Measurements from ENCODE around the gene KHDC3L. TPM values are rescaled to one million over a fixed set of nuclear protein-coding genes. Genes with fewer than 3 reads are reported as not detected.

Gene KHDC3L, protein sequence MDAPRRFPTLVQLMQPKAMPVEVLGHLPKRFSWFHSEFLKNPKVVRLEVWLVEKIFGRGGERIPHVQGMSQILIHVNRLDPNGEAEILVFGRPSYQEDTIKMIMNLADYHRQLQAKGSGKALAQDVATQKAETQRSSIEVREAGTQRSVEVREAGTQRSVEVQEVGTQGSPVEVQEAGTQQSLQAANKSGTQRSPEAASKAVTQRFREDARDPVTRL
- total RNA-seq: not detected
- long read RNA-seq: 0 reads

DNA sequence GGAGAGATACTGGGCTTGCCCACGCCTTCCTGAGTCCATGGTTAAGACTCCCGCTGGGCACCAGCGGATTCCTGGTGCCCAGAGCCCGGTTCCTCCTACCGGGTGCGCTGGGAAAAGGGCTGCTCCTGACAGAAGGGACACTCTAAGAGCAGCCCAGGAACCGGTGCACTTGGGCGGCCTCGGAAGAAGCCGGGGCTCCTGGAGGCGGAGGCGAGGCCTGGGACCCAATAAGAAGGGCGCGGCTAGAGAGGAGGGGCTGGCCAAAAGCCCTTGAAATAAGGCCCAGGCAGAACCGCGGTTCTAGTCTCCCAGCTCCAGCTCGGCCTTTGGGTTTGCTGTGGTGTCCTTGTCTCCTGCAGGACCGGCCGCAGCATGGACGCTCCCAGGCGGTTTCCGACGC lies at the start of gene KHDC3L:
KHDC3L (plus strand) TSS at position 301 of the 400 bp plus-strand sequence; CDS start at position 373, 72 bp downstream.
- intact Hi-C loops (cut with DNase I): no loop called here
- DNase-seq: no peak
- ATAC-seq: no peak

DNA sequence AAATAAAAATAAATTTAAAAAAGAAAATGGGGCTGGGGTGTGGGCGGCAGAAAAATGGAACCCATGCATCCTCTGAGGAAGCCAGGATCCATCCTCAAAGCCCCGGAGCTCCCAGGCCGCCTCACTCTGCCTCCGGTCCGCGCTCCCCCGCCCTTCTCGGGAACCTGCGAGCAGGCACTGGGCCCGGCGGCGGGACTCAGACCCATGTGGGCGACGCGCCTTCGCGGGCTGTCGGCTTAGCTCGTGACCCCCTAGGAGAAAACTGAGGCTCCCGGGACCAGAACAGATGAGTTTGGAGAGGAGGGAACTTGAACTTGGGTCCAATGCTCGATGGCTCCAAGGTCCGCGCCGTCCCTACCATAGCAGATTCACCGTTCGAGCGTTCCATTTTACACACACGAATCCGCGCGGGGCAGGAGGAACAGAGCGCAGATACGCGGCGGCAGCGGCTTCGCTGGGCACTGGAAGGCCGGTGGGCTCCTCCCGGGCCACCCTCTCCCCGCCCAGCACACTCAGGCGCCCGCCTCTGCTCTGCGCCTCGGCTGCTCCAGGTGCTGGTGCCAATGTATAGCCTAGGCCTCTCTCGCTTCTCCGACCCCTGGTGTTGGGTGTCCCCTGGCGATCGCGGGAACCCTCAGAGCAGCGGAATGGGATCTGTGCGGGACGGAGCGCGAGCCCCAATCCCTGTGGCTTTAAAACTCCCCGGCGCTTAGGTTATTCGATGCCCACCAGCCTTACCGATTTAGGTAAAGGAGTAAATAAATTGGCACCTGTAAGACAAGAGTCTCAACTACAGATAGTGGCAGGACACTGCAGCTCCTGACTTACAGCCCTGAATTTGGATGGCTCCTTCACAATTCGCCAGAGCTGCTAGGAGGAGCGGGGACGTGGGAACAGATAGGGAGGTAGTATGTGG lies 47.6 kb upstream of the KHDC3L start:
- ATAC-seq (peak in 1 of 2 donors; percentile 13), DNase-seq (no peak)
- intact Hi-C loops (cut with DNase I): no loop called here

DNA sequence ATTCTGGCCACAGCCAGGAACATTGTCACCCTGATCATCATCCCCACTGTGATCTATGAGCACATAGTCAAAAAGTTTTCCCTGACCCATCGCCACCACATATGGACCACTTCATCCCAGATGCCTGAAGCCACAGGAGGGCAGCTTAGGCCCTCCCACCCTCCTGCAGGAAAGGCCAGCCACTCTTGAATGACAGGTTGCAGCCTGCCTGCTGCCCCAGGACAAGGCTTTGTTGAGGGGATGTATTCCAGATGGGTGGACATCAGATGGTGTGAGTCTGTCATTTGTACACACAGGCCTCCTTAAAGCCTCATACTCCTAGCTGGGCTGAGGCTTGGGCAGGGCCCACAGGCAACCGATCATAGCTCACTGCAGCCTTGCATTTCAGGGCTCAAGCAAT lies 39.1 kb upstream of the KHDC3L start:
- intact Hi-C loops (cut with DNase I): loop anchor here in 1 of 2 donors (10.0 kb wide), 1 partner anchor 909 kb away; no protein-coding TSS in a partner anchor
- DNase-seq (no peak), ATAC-seq (no peak)

DNA sequence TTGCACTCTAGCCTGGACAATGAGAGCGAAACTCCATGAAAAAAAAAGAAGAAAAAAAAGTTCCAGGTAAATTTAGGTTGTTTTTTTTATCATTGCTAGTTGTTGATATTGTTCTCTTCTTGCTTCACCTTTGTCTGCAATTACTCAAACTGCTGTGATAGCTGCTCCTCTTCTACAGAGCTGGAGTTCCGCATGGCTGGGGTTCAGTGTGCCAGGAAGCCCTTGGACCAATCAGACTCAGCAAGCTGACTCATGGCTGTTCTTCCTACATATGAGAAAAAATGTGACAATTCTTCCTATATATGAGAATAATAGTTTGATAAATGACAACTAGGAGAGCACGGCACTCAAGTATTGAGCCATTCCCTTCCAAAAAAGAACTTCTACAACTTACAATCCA lies 36.8 kb upstream of the KHDC3L start:
- intact Hi-C loops (cut with DNase I): loop anchor here in 1 of 2 donors (10.0 kb wide), 1 partner anchor 911 kb away; no protein-coding TSS in a partner anchor
- no peak for ATAC-seq

DNA sequence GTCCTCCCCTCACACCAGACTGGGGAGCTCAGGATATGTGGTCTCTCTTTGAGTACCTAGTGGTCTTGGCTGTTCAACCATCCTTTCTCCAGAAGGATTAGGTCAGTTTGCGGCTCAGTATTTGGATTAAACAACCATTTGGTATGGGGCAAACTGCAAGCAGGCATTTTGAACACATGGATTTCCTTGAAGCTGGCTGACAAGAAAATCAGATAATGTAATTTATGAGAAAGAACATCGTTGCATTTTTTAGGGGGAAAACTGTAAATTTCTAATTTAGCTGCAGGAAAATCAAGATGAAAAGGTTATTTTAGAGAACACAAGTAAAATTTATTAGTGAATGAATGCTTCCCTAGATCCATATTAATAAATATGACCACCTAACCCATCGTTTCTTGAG lies 33.7 kb upstream of the KHDC3L start:
- intact Hi-C loops (cut with DNase I): loop anchor here in 1 of 2 donors (10.0 kb wide), 1 partner anchor 914 kb away; no protein-coding TSS in a partner anchor
- no peak for ATAC-seq
- no peak for DNase-seq

More for the DNA sequence above, 36.8 kb upstream of the KHDC3L start:
- no peak for DNase-seq

DNA sequence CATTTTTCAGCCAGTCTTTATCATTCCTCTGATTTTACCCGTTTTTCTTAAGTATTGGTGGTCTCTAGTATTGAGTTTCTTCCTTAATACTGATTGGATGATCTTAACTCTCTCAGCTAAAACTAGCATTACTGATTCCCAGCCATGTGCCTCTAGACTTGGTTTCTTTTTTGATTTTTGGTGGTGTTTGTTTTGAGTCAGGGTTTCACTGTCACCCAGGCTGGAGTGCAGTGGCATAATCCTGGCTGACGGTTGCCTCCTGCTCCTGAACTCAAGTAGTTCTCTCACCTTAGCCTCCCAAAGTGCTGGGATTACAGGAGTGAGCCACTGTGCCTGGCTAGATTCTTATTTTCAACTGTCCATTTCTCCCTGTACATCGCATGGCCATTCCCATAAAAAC lies 33.3 kb upstream of the KHDC3L start:
- ATAC-seq (no peak), DNase-seq (no peak)
- intact Hi-C loops (cut with DNase I): loop anchor here in 1 of 2 donors (10.0 kb wide), 1 partner anchor 914 kb away; no protein-coding TSS in a partner anchor

DNA sequence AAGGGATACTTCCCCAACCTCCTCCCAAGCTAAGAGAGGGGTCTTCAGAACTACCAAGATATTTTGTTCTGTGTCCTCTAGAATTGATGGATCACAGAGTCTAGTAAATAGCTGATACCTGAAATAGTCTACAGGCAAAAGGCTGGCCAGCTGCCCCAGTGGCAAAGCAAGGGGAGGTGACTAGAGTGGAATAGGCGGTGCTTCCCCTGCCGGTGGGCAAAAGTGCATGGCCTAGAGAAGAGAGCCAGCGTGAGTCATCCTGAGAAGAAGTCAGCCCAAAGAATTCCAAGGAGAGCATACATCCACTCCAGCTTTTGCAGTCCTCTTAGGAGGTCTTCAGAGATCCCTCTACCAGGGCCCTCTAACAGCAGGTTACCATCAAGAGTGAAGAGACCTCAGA lies 23.1 kb upstream of the KHDC3L start:
- ATAC-seq: no peak
- intact Hi-C loops (cut with DNase I): no loop called here
- no peak for DNase-seq

DNA sequence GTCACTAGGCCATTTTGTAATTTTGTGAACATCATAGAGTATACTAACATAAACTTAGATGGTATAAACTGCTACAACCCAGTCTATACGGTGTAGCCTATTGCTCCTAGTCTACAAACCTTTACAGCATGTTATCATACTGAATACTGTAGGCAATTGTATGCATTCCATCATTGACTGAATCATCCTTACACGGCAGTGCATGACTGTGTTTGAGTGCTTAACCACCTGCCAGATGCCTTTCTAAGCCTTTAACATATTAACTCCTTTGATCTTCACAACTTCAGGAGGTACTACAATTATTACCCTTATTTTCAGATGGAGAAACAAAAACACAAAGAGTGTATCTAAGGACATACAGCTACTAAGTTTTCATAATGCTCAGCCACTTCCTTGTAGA lies 22.4 kb upstream of the KHDC3L start:
- ATAC-seq (no peak), DNase-seq (no peak)
- intact Hi-C loops (cut with DNase I): no loop called here

DNA sequence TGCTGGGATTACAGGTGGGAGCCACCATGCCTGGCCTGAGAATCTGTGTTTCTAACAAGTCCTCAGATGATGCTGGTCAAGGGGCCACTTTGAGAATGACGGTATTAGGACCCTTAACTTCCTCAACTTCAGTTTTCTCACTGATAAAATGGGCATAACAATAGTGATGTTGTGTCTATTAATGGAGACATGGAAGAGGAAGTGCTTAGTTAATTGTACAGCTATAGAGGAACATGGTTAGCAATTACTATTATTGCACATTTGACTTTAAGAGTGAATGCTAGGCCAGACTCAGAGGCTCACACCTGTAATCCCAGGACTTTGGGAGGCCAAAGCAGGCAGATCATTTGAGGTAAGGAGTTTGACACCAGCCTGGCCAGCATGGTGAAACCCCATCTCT lies 21.1 kb upstream of the KHDC3L start:
- no peak for DNase-seq

DNA sequence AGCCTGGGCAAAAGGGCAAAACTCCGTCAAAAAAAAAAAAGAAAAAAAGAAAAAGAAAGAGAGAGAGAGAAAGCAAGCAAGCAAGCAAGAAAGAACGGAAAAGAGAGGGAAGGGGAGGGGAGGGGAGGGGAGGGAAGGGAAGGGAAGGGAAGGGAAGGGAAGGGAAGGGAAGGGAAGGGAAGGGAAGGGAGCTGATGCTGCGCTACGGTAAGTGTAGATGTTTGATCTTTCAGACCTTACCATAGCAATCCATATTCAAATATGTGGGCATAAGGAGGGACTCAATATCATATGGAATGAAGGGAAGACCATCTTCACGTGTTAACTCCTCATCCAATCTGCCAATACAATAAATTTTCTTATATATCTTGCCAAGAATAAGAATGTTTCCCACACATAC lies 20.3 kb upstream of the KHDC3L start:
- no peak for ATAC-seq
- no peak for DNase-seq
- intact Hi-C loops (cut with DNase I): no loop called here

More for the DNA sequence above, 21.1 kb upstream of the KHDC3L start:
- ATAC-seq: no peak
- intact Hi-C loops (cut with DNase I): no loop called here

DNA sequence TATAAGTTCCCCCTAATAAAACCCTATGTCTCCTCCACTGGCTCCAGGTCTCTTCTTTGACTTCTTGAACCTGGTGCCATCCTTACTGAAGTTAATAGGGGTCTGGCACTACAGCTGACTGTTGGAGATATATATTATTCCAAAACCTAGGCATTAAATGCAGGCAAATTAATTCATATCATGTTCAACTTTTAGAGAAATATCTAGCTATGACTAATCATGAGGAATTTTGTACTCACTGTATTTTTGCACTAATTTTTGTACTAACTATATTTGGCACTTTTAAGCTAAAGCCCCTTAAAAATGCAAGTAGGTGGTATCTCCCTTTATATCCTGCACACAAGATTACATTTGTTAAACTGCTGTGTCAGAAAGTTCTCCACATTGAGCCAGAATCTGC lies 19.3 kb upstream of the KHDC3L start:
- ATAC-seq (no peak), DNase-seq (no peak)
- intact Hi-C loops (cut with DNase I): no loop called here

DNA sequence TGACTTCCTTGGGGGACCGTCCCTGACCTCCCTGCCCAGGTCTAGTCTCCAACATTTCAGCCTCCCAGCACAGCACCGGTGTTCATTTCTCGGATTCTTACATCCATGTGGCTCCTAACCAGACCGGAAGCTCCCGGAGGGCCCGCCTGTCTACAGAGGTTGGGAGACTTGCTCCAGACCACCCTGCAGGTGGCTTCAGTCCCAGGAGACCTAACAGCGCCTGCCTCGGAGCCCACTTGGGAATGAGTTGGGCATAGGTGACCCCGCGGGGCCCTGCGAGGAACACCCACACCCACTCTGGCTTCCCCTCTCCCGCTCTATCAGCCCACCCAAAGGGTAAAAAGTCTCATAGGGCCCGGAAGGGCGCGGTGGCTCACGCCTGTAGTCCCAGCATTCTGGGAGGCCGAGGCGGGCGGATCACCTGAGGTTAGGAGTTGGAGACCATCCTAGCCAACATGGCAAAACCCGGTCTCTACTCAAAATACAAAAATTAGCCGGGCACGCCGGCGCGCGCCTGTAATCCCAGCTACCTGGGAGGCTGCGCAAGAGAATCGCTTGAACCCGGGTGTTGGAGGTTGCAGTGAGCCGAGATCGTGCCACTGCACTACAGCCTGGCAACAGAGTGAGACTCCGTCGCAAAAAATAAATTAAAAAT lies 13.8 kb upstream of the KHDC3L start:
- ATAC-seq (no peak), DNase-seq (no peak)
- intact Hi-C loops (cut with DNase I): no loop called here

DNA sequence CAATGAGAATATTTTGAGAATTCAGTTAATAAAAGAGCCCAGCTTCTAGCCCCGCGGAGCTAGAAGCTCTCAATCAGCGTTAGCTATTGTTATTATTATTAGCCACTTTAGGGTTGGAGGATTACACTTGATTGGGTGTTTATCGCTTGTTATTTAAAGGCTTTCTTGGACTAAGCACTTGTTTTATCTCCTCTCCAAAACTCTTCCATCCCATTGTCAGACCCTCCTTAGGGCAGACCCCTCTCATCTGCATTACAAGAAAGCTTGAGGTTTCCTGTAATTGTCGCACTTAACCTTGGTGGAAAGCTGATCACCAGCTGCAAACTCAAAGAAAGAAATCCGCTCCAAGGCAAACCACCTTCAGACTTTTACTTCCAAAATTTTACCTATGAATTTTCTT lies 13.1 kb upstream of the KHDC3L start:
- ATAC-seq: no peak
- intact Hi-C loops (cut with DNase I): no loop called here
- DNase-seq: no peak

DNA sequence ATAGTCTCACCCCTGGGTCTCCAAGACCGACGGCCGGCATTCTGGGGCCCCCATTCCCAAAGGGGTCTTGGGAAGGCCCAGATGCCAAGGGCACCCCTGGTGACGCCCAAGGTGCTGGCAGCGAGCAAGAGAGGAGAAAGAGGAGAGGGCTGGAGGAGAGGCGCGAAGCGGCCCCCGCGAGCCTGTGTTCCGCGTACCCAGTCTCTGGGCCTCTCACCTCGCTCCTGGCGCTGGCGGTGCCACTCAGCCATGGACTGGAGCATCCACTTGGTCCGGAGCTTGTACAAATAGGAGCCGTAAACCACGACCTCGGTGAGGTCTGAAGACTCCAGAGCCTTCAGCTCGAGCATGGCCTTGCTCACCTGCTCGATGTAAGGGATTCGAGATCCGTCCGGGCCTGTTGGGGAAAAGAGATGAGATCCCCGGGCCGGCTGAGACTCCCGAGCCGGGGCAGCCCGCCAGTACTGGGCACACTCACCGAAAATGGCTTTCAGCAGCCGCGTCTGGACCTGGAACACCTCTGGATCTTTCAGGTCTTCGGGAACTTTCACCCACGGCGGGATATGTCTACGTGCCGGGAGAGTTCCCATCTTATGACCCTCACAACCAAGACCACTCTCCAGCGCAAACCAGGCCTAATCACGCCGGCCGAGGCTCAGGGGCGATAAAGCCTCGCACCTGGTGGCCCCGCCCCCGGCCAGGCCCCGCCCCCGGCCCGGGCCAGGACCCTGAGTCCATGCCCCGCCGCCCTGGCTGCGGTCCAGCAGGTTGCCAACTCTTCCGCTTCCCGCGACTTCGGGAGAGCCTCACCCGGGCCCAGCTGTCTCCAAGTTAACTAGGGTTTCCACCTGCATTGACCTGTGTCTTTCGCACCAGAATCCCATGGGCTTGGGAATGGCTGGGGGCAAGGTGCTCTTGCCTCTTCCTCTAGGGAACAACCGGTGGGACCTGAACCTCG lies 8.5 kb upstream of the KHDC3L start, which contains the start of gene DPPA5:
DPPA5 (minus strand) TSS at position 641 of the 958 bp plus-strand sequence; CDS start at position 590, 51 bp downstream.
- intact Hi-C loops (cut with DNase I): no loop called here
- no peak for ATAC-seq
- DNase-seq: no peak

DNA sequence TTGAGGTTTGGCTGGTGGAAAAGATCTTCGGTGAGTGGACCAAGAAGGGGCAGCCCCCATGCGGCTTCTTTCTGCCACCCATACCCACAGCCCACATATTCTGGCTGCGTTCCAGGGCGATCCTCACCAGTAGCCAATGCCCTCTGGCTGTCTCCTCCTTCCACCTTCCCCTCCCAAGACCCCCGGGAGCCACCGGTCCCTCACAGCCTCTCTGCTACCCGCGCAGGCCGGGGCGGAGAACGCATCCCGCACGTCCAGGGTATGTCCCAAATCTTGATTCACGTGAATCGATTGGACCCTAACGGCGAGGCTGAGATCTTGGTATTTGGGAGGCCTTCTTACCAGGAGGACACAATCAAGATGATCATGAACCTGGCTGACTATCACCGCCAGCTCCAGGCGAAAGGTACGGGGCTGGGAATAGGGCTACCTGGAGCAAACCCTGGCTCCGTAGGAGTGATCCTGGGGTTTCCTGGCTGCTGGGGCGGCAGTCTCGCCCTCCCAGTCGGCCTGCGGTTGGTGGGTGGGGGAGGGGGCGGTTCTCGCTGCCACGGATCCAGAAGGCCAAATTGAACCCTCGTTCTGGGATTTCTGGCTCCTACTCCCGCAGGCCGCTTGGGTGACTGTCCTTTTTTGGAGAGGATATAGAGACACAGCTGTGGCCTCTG lies 545 bp downstream of the KHDC3L start:
- ATAC-seq (no peak), DNase-seq (no peak)
- intact Hi-C loops (cut with DNase I): no loop called here

DNA sequence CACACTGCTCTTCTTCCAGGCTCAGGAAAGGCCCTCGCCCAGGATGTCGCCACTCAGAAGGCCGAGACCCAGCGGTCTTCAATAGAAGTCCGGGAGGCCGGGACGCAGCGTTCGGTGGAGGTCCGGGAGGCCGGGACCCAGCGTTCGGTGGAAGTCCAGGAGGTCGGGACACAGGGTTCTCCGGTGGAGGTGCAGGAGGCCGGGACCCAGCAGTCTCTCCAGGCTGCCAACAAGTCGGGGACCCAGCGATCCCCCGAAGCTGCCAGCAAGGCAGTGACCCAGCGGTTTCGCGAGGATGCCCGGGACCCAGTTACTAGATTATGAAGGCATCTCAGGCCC lies 1.0 kb downstream of the KHDC3L start:
- ATAC-seq: no peak
- intact Hi-C loops (cut with DNase I): no loop called here
- no peak for DNase-seq

DNA sequence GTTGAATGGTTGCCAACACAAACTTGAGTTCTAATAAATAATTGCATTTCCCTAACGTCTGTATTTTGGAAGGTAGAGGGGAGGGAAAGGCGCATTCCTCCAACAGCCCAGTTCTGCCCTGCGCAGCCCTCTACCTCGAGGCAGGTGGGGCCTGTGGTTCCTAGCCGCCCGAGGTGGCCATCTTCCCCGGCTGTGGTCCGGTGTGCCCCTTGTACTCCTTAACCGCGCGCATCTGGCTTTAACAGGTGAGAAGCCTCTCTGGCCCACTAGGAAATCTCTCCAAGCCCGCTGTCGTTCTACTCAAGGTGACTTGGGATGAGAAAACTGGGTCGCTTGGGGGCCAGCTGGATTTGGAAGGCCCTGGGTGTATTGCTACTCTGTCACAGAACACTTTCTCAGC lies 1.7 kb downstream of the KHDC3L start:
- ATAC-seq (no peak), DNase-seq (no peak)
- intact Hi-C loops (cut with DNase I): no loop called here

DNA sequence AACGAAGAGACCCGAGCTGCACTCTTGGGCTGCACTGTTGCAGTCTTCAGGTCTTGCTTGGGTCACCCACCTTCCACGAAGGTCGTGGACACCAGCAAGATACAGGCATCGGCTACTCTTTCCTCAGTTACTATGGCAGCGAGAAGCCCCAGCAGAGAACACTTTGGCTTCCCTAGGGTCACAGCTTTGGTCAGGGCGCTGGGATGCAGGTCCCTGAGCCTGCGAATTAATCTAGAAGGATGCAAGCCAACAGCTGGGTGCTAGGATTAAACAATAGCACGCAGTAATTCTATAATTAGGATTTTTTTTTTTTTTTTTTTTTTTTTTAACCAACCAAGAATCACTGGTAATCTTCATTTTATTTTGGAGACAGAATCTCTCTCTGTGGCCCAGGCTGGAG lies 2.1 kb downstream of the KHDC3L start:
- intact Hi-C loops (cut with DNase I): no loop called here
- ATAC-seq: no peak
- DNase-seq: no peak
